ENCODE data around the gene CD8A.
A peak's percentile ranks its signal among the peaks of the same experiment; 100 is the strongest.

Gene CD8A

DNA sequence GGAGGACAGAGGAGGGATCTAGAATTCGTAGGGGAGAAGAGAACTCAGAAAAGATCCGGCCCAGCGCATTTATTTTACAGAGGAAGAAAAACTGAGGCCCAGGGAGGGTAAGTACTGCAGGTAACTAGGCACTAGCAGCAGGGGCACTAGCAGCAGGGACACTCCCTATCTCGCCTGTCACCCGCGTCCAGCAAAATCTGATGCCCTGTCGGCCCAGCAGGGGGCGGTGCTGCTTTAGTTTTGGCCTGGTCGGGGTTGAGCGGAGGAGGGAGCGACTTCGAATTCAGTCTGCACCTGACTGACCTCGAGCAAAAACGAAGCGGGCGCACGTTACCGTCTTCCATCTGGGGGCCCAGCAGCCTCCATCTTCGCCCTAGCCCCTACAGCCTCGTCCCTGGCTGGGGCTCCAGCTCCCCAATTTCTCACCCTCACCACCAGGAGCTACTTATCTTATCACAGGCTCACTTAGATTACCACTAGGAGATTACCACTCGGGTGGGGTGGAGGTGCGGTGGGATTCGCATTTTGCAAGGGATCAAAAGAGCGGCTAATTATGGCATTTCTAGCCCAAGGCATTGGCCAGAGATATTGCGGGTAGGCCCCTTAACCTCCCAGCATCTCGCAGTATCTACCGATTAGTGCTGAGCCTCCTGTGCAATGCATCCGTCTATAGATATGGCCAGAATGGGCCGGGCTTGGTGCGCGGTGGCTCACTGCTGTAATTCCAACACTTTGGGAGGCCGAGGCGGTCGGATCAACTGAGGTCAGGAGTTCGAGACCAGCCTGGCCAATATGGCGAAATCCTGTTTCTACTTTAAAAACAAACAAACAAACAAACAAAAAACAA lies 17.8 kb upstream of the CD8A start:
- peak; percentile 95 for DNase-seq

DNA sequence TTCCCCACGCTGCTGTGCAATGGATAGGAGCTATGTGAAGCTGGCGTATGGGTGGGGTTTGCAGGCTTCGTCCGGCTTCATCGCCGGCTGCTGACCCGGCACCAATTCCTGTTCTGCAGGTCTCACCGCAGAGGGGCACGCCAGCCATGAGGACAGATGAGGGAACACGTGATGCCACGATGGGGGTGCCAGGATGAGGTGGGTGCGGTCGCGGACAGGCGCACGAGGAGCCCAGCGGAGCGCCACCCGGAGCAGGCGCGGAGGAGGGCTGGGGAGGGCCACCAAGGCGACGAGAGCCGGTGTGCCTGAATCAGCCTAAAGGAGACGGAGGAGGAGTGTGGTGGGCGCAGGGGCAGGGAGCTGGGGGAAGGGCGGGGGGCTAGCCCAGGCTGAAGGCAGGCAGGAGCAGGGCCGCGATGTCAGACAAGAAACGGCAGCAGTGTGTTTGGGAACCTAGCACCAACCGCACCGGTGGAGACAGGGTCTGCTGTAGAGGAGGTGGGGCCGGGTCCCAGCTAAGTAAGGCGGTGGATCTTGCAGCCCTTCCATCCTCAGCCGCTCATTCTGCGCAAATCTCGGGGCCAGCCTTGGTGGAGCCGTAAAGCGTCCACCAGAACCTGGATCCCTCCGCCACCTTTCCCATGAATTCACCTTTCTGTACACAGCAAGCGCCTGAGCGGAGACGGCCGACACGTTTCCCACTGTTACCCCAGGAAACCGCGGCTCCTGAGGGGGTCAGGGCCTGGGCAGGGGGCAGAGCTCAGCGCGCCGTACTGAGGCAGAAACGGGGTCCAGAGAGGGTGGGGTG lies 17.0 kb upstream of the CD8A start:
- peak; percentile 75 for DNase-seq

DNA sequence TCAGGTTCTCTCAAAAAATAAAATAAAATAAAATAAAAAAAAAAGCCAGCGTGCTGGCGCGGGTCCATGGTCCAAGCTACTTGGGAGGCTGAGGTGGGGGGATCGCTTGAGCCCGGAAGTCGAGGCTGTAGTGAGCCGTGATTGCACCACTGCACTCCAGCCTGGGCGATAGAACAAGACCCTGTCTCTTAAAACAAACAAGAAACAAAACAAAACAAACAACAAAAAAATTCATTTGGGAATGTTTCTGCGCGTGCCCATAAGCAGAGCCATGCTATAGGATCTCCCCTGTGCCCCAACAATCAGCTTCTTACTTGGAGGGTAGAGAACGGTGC lies 16.4 kb upstream of the CD8A start:
- no peak for DNase-seq

DNA sequence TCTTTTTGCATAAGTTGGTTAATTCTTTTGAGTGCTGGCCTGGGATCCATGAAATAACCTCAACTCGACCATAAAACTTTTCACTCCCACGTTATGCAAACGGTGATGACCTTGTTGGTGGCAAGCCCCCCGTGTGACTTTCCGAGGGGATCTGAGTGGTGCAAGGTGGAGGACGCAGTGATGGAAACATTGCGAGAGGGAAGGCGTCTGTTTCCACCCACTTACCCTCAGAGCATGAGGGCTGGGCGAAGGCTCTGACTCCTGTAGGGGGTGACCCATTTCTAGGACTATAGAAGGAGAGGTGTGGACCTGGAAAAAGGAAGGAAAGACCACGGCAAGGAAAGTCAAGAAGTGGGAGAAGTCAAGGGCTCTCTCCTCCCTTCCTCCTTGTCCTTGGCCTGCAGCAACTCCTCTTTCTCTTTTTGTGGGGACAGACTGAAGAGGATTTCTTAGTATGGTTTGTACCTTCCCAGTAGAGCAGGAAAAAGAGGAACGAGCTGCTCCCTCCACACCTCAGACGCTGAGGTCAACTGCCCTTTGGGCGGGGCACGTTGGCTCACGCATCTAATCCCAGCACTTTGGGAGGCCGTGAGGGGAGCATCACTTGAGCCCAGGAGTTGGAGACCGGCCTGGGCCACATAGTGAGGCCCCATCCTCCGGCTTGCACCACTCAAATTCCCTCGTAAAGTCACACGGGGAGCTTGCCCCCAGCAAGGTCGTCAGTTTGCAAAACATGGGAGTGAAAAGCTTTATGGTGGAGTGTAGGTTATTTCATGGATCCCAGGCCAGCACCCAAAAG lies 15.5 kb upstream of the CD8A start:
- DNase-seq, result no peak

DNA sequence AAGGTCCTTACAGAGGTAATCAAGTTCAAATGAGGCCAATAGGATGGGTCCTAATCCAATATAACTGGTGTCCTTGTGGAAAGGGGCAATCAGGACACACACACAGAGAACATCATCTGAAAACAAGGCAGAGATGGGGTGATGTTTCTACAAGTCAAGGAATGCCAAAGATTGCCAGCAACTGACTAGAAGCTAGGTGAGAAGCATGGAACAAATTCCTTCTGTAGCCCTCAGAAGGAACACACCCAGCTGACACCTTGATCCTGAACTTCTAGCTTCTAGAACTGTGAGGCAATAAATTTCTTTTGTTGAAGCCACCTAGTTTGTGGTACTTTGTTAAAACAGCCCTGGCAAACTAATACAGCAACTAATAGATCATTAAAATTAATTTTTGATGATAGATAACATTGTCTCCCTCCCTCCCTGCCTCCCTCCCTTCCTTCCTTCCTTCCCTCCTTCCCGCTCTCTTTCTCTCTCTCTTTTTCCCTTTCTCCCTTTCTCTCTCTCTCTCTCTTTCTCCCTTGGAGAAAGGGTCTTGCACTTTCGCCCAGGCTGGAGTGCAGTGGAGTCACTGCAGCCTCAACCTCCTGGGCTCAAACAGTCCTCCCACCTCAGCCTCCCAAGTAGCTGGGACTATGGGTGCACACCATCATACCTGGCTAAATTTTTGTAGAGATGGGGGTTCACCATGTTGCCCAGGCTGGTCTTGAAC lies 10.3 kb upstream of the CD8A start:
- DNase-seq, result no peak

DNA sequence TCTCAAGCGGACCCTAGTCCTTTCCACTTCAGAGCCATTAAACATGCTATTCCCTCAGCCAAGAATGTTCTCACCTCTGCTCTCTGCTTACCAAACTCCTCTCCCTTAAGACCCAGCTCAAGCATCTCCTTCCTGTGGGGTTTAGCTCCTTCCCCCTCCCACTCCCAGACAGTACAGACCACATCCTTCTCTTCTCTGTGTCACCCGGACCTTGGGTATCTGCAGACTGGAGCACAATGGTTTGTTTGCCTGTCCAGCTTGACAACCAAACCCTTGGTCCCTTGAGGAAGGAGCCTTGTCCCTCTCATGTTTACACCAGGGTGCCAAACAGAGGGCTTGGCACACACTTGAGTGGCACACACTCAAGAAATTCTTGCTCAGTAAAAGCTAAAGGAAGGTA lies 4.1 kb upstream of the CD8A start:
- DNase-seq, result peak; percentile 48

DNA sequence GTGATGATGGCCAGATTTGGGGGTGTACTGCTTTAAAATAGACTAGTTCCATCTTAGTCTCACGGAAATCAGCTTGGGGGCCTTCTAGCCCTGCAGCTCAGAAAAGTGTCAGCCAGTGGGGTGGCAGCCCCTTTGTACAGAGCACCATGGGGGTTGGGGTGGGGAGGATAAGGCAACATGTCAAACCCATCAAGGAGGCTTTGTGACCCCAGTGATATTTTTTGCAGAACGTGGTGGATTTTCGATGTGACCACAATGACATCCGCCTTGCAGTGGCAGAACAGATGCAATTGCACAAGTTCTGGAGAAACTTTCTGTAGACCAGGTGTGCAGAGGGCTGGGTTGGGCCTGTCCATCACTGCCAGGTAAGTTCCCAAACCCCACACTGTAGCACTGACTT lies 3.0 kb upstream of the CD8A start:
- peak; percentile 66 for DNase-seq

DNA sequence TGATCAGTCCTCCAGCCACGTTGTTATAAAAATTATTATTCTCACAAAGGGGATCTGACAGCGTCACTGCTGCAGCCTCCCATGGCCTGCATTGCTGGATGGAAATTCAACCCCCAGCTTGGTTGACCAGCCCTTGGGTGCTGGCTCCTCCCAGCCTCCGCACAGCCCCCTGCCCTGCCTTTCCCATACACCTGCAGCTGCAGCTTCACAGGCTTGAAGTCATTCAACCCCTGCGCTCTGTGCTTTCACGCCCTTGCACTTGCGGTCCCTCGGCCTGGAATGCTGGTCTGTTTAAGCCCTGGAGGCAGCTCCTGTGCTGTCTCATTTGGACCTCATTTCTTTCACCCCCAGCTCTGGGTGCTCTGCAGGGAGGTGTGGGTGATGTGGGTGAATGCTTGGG lies 860 bp upstream of the CD8A start:
- no peak for DNase-seq

DNA sequence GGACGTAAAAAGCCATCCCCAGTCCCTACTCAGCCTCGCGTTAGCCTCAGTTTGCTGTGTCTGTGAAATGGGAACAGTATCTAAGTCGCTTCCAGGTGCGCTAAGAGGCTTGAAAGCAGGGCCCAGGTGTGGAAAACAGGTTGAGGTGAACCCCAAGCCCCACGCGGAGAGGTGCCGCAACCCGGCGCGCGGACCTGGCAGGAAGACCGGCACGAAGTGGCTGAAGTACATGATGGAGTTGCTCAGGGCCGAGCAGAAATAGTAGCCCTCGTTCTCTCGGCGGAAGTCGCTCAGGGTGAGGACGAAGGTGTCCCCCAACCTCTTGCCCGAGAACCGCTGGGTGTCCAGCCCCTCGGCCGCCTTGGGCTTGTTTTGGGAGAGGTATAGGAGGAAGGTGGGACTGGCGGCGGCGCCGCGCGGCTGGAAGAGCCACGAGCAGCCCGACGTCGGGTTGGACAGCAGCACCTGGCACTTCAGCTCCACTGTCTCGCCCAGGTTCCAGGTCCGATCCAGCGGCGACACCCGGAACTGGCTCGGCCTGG lies 508 bp downstream of the CD8A start:
- DNase-seq, result no peak

DNA sequence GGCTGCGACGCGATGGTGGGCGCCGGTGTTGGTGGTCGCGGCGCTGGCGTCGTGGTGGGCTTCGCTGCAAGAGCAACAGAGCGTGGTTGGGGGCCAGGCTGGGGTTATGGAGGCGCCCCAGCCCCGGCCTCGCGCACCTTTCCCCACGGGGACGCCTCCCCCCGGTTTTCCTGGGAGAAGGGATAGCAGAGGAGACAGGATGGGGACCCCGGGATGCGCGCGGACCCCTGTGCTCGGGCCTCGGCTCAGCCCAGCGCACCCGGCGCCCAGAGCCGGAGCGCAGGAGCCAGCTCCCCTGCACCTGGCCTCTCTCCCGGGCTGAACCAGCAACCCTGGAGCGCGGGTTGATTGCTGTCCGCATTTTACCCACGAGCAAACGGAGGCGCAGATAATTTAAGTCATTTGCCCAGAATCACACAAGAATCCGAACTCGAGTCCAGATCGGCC lies 1.0 kb downstream of the CD8A start:
- no peak for DNase-seq

DNA sequence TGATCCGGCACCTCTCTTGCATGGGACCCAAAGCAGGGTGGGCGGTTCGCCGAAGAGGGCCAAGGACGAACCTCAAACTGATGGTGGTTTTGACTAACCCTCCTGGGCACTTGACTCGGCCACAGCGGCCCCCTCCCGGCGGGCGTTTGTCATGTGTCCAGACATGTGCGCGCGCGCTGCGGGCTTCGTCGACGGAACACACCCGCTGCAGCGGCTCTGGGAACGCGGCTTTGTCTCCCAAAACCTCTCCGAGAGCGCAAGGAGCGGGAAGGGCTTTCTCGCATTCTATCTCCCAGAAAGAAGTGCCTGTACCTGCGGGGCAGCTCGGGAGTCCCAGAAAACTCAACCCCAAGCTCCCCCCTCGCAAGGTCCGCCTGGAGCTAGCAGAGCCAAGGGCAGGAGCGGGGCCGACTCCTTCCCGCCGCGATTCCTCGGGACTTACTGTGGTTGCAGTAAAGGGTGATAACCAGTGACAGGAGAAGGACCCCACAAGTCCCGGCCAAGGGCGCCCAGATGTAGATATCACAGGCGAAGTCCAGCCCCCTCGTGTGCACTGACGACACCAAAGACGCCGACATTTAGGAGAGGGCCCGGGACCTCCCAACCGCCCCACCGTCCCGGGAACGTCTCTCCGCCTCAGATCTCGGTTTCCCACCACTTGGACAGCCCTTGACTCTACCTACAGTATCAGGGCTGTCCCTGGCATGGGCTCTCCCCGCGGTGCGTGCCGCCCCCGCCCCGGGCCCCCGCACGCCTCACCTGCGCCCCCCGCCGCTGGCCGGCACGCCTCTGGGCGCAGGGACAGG lies 1.6 kb downstream of the CD8A start:
- no peak for DNase-seq

DNA sequence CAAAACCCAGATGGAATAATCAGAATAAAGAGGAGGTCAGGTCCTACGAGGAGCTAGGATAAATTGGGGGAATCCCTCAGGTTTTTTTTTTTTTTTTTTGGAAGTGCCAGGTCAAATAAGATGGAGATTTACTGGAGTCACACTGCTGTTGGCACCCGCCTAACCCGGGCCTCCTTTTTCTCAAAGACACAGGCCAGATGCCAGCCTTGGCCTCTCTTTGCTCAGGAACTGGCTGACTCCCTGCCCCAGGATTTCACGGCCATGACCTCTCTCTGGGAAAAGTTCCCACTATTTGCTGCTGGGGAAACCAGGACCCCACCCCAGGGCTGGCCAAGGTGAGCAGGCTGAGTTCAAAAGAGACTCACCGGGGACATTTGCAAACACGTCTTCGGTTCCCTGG lies 2.5 kb downstream of the CD8A start:
- no peak for DNase-seq

DNA sequence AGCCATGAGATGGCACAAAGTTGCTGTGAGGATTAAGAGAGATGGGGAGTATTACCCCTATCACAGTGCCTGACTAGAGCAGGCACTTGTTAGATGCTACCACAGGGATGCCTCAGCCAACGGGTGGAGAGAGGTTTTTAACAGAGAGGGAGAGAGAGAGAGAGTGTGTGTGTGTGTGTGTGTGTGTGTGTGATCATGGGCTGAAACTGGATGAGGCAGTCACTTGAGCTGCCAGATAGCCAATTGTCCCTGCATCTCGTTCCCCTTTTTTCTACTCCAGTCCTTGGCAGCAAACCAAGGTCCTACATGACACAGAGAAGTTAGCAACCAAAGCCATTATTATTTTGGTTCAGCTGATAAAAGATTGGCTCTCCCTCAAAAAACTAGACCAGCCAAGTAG lies 3.0 kb downstream of the CD8A start:
- DNase-seq, result peak; percentile 67

DNA sequence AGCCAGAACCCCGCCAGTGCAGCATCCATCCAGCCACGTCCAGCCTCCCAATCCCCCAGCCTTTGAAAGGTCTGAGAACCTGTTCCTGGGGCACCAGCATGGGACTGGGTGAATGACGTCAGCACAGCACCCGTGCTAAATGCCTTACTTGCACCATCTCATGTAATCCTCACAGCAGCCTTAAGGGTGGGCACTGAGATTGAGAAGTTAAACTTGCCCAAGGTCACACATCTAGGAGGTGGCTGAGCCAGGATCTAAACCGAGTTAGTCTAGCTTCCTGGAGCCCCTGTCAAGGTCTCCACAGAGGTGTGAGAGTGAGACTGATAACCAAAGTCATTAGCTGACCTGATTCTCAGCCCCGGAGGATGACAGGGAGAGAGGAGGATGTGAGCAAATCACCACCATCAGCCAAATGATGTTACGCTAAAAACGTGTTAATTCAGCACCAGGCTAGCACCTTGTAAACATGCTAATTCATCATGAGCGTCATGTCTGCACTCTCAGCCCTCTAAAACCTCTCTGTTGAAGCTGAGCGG lies 4.6 kb downstream of the CD8A start:
- peak; percentile 87 for DNase-seq

DNA sequence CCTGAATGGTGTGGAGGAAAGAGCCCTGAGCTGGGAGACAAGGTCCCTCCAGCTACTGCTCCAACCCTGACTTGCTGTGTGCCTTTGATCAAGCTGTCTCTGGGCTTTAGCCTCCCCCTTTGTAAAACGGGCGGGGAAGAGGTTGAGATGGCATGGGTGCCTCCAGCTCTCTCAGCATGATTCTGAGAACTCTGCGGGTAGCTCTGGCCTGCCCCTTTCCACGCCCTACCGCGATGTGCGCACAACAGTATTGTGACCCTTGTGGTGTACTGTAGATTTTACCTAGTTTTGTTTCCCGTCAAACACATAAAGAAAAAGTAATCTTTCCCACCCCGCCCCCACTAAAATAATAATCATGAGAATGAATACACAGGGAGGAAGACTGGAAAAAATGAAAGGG lies 5.3 kb downstream of the CD8A start:
- peak; percentile 78 for DNase-seq

DNA sequence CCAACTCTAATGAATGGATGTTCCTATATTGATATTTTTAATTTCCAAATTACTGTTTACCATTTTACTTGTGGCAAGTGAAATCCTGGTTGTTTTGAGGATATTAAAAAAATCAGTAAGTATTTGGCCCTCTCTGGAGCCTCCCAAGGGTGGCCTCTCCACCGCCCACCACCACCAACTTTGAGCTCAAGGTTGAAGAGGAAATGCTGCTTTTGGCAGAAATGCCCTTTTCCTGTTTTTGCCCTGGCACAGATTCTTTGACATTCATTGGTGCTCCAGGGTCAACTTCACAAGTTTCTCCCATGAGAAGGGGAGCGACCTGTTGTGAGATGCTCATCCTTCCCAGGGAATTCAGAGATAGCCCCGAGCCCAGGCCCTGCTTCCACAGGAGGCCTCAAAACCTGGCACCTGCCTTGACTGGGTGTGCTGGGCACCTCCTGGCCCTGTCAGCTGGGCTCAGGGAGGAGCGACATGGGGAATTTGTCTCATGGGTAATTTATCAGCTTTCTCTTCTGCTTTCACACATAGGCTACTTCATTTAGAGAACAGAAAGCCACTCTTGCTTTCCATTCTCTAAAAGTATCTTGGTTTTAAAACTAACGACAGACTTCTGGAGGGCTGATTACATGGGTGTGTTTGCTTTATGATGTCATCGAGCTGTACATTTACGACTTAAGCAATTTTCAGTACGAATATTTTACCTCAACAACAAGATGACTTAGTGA lies 6.9 kb downstream of the CD8A start:
- DNase-seq, result no peak

DNA sequence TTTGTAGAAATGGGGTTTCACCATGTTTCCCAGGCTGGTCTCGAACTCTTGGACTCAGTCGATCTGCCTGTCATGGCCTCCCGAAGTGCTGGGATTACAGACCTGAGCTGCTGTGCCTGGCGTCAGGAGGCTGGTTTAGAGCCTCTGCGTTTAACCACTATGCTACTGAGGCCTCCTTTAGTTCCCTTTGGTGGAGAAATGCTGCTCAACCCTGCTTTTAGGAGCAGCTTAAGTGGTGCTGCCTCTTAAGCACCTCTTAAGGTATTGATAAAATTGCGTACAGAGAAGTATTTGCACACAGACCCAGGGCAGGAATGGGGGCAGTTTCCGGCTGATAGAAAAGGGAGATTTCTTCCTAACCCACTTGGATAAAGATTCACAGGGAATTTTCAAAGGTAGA lies 8.0 kb downstream of the CD8A start:
- DNase-seq, result no peak

DNA sequence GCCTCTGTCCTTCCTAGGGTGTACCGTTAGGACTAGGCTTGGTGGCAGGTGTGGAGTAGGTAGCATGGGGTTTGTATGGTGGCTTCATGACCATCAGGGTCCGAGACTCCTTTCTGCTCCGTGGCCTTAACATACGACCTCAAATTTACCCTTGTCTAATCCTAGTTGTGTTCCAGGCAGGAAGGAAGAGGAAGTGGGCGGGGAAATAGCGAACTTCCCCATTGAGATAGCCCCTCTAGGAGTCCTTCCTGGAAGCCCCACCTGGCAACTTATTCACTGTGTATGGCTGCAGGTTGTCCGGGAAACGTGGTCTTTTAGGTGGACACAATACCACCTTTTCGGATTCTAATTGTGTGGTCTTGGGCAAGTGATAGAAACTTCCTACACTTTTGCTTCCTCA lies 9.3 kb downstream of the CD8A start:
- DNase-seq, result no peak

DNA sequence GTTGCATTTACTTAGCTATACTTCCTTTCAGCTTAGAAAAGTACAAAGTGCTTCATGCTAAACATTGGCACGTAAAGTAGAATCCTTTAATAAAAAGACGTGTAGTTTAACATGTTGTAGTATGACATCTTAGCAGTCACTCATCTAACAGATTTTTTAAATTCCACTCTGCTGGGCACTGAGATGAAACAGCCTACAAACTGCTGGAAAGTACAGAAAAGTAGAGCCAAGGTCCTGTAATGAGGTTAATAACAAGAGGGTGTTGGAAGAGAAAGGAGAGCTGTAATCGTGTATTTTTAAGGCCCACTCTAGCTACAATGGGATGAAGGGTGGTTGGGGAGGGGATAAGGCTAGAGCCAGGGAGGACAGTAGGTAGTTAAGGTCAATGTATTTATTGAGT lies 10.7 kb downstream of the CD8A start:
- DNase-seq, result no peak

DNA sequence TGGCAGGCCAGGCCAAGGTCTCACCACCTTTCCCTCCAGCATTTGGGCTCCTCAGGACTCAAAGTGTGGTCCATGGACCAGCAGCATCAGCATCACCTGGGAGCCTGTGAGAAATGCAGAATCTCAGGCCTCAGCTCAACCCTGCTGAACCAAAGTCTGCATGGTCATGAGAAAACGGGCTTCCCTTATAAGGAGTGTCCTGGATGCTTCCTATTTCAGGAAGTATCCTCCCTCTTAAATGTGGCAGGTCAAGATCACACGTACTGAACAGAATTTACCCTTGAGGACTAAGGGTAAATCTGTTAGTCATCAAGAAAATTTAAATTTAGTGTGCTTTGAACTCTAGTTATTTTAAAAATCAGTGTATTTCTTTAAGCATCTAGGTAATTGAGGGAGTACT lies 11.8 kb downstream of the CD8A start:
- no peak for DNase-seq

DNA sequence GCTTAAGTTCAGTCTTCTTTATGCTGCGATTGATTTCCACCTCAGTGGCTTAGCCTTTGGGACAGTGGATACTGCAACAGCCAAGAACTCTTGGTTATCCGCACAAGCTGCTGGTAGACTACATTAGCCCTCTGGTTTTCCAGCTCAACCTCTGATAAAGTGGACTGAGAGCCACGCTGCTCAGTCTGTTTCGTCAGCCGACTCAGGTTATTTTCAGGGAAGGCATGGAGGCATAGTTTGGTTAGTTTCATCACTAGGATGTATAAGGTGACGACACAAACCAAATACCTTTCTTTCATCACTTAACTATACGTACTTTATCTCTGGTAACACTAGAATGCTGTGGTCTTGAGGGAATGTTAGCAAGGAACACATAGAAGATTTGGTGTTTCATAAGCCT lies 14.2 kb downstream of the CD8A start:
- no peak for DNase-seq

Measured in CD4-positive, alpha-beta T cell treated with Interleukin-4 for 4 hours (primary cell).